Fibroblast of the conjunctiva (primary cell): Measurements from ENCODE around the gene NRXN2.

Experiments used
- DNase-seq: peaks from one replicate; pipeline ENCODE4 v3.0.0-alpha.2; 2010; ENCODE audit warnings: low read depth

NRXN2 gene

GRCh38 chr11:64590763-64591221, 132.2 kb downstream of the NRXN2 start, which contains the start of gene SLC22A12:
TSS of gene SLC22A12 (plus strand) at chr11:64591220. CDS start at chr11:64591557, 337 bp downstream.
- DNase-seq: no peak

GRCh38 chr11:64588701-64589100, 134.3 kb downstream of the NRXN2 start:
- no peak for DNase-seq

DNA sequence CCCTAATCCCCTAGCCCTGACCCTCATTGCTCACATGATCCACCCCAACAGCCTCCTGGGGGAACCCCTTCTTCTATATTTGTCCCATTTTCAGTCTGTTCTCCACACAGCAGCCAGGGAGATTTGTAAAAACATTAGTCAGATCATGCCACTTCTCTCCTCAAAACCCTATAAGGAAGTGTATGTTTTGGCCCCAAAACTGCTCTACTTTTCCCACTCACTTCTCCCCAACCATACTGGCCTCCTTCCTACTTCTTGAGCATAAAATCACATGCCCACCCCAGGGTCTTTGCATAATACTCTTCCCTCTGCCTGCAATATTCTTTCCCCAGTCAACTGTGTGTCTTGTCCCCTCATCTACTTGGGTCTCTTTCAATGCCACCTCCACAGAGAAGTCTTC, 136.6 kb downstream of the NRXN2 start:
- no peak for DNase-seq

GRCh38 chr11:64585150-64585549, 137.8 kb downstream of the NRXN2 start:
- DNase-seq: no peak

DNA sequence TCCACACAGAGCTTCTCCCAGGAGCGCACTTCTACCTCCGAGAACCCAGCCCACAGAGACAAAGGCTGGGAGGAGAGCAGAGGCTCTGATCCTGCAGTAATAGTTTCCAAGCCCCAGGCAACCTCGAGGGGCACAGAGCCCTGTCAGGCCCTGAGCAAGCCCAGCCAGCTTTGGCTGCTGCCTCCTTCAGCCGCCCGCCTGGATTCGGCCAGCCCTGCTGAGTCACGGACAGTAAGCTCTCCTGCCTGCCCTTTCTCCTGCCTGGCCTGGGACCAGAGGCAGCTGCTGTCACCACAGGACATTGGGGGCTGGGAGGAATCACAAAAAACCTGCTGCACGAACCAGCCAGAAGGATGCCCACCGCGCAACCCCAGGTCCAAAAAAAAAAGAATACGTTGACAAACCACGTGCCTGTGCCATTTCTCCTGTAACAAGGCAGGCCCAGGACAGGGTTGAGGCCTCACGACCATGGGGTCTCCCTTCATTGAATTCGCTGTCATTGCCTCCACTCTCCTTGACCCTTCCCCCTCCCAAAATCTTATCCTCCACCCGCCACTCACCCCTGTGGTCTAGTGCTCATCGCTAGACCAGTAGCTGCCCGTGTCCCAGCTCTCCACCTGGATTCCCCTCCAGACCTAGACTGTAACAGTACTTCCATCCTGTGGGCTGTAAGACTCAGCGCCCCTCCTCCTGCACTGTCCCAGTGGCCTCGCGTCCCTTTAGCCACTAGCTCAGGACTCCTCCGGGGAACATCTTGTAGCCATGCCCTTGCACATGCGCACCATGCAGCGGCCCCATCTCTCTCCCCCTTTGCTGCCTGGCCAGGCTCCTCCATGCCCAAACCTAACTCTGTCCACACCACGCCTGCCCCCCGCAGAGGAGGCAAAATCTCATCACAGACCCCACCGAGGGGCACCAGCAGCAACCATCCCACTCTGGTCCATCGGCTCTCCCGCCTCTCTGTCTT, 139.4 kb downstream of the NRXN2 start:
- DNase-seq: peak; percentile 10

DNA sequence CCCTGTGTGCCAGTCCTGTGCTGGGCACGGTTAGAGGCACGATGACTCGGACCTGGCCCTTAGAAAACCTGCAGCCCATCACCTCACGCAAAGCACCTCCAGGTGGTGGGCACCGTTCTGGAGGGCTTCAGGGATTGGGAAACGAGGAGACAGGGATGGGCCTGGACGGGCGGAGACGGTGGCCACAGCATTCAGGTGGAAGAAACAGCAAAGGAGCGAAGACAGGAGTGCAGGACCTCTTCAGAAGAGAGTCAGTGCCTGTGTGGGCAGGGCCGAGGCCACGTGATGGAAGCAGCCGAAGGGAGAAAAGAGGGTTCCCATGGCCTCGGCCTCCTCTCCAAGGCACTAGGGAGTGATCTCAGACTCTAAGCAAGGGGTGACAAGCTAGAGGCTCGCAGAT, 140.1 kb downstream of the NRXN2 start:
- DNase-seq: no peak

DNA sequence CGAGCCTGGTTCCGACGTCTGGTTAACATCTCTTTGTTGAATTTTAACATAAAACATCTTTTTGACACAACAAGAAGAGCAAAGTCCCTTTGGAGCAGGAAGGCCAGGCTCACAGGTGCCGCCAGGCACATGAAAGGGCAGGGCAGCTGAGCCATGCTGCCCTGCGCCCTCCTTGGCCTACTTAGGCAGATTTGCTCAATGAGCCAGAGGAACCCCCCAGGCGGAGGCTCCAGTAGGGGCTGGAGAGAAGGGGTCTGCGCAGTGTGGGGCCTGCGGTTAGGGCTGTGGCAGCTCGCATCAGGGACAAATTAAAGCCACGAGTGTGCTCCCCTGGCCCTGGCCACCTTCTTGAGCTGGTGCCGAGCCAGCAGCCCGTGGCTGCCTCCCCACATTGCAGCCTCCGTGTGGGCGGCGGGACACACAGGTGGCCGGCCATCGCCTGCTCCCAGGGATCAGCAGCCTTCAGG, 141.9 kb downstream of the NRXN2 start:
- no peak for DNase-seq

DNA sequence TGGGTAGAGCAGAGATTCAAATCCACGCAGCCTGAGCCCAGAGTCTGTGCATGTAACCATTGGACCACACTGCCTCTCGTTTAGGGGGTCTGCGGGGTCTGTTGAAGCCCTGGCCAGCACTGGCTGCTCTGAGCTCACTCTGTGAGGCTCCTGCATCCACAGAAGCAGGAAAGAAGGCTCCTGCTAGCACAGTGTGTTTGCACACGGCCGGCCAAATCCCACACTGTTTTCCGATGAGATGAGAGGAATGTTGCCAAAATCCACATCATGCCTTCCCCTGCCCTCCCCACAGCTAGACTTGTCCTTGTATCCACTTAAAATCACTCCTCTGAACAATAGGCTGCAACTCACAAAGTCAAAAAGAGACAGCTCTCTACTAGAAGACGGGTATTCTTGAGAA, 142.6 kb downstream of the NRXN2 start:
- DNase-seq: no peak

DNA sequence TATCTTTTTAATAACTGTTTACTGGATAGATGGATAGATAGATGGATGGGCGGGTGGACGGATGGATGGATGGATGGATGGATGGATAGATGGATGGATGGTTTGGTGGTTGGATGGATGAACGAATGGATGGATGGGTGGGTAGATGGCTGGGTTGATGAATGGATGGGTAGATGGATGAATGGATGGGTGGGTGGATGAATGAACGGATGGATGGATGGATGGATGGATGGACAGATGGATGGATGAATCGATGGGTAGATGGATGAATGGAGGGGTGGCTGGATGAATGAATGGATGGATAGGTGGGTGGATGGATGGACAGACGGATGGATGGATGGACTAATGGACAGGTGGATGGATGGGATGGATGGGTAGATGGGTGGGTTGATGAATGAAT, 145.8 kb downstream of the NRXN2 start:
- DNase-seq: no peak

- DNase-seq: no peak
Measured at GRCh38 chr11:64572143-64572542, 150.9 kb downstream of the NRXN2 start.

DNA sequence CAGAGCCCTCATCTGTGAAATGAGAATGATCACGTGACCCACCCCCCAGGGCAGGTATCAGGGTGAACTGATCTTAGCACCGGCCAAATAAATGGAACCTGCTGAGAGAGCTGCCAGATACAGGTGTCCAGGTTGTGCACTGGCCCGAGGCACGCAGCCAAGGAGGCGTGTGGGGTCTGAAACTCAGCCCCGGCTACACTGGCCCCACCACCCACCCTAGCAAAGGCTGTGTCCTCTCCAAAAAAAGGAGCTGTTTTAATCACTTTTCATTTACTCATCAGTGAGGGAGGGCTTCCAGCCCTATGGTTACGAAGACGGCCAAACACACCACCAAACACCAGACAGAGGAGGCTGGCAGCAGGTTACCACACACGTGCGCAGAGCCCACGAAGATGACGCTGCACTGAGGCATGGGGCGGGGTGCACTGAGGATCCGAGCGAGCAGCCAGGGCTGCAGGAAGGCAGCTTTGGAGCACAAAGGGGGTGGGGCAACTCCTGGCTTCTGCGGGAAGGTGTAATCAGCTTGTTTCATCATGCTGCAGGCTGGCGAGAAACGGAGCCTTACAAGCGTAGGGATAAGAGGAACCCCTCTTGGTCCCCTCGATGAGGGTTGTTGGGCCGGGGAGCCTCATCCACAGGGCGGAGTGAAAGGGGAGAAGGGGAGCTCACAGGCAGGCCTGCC, 151.4 kb downstream of the NRXN2 start:
- DNase-seq: no peak

GRCh38 chr11:64571050-64571409, 152.0 kb downstream of the NRXN2 start:
- DNase-seq: no peak

DNA sequence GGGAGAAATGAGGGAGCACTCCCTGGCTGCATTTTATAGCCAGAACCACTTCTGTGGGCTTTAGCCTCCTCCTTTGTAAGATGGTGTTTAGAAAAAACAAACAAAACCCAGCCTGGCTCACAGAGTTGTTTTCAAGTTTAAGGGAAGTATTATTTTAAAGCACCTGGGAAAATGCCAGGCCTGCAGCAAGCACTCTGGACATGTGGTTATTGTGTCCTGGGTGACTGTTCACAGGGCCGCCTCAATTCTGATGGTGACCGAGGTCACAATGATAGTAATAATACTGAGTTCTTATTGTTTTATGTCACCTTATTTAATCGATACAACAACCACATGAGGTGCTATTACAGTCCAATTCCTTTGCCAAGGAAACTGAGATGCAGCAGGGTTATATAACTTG, 152.7 kb downstream of the NRXN2 start:
- DNase-seq: no peak

GRCh38 chr11:64569300-64569970, 153.6 kb downstream of the NRXN2 start:
- no peak for DNase-seq

DNA sequence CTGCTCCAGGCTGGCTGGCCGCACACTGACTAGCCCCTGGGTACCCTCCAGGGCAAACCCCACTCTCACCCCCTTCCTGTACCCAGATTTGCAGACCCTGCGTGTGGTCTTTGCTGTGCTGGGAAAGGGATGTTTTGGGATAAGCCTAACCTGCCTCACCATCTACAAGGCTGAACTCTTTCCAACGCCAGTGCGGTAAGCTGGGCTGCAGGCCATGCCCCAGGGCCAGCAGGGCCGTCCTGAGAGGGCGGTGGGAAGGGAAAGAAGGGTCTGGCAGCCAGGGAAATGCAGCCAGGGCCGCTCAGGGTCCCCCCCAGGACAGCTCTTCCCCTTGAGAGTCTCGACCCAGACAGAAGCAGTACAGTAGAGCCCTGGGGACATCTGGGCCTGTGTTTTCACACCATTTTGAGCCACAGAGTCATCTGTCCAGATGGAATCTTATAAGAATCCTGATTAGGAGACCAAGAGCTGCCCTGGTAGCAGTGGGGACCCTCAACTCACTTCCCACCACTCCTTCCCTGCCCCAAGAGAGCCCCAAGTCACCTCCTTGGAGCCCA, 154.3 kb downstream of the NRXN2 start:
- no peak for DNase-seq

GRCh38 chr11:64568041-64568571, 154.9 kb downstream of the NRXN2 start:
- DNase-seq: no peak

GRCh38 chr11:64566915-64567891, 155.8 kb downstream of the NRXN2 start:
- DNase-seq: no peak

DNA sequence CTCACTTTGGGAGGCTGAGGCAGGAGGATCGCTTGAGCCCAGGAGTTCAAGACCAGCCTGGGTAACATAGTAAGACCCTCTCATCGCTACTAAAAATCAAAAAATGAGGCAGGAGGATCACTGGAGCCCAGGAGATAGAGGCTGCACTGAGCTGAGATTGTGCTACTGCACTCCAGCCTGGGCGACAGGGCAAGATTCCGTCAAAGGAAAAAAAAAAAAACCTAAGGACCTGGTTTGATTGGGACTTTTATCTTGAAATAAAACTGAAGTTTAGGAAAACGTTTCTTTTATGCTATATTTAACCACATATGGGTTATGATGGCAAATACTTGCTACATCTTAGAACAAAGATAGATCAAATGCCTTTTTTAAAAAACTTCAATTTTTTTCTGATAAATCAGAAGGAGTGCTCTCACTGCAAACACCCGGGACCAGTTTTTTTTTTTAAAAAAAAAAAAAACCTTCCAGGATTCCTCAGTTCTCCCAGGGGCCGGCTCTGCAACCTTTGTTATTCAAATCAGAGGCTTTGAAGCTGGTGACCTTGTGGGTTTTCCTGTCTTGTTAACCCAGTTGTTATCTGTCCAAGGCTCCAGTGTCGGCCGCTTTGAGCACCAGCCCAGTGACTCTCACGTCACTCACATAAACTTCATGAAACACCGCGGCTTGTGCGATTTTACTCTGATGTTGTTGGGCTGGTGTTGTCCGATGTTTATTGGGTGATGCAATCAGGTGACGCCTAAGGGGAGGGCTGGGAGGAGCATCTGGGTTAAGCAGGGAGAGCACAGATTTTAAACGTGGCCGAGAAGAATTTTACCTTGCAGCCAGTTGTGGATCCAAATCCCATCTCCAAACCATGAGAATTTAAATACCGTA, 156.7 kb downstream of the NRXN2 start:
- DNase-seq: peak; percentile 70
